Liver (tissue), 9 donors: ENCODE results near the gene FANCE. TPM values are rescaled to one million over a fixed set of nuclear protein-coding genes. Genes with fewer than 3 reads are reported as not detected.

ENCODE experiments used
- DNase-seq: peaks from one replicate; pipeline ENCODE4 v3.0.0-alpha.2; 2017; ENCODE audit warnings: low spot score
- H3K27ac ChIP-seq, 2 donors: one replicate each; pipeline ENCODE4 v1.7.0; 2013; ENCODE audit warnings: inconsistent platforms in 2 of 2, low read length in 2 of 2, control low read depth in 1 of 2, low read depth in 1 of 2, mild to moderate bottlenecking in 1 of 2
- H3K27me3 ChIP-seq, 4 donors: one replicate each; pipeline versions ENCODE4 v1.6.1 to v1.7.0; 2013; ENCODE audit warnings: low read length in 3 of 4, inconsistent platforms in 1 of 4, mild to moderate bottlenecking in 1 of 4, moderate library complexity in 1 of 4; ENCODE audit not compliant: control insufficient read depth in 4 of 4, insufficient read depth in 4 of 4
- H3K36me3 ChIP-seq, 4 donors: one replicate each; pipeline versions ENCODE4 v1.6.1 to v1.7.0; 2013; ENCODE audit warnings: low read length in 3 of 4, mild to moderate bottlenecking in 3 of 4, low read depth in 1 of 4, moderate library complexity in 1 of 4; ENCODE audit not compliant: control insufficient read depth in 4 of 4, insufficient read depth in 3 of 4
- H3K4me1 ChIP-seq, 4 donors: one replicate each; pipeline versions ENCODE4 v1.6.1 to v1.7.0; 2013; ENCODE audit warnings: low read length in 3 of 4, mild to moderate bottlenecking in 3 of 4, moderate library complexity in 1 of 4; ENCODE audit not compliant: control insufficient read depth in 4 of 4, insufficient read depth in 4 of 4
- H3K4me3 ChIP-seq, 3 donors: one replicate each; pipeline versions ENCODE4 v1.6.1 to v1.7.0; 2013; ENCODE audit warnings: low read length in 3 of 3, control low read depth in 1 of 3, low read depth in 1 of 3, mild to moderate bottlenecking in 1 of 3
- H3K9ac ChIP-seq, 2 donors: one replicate each; pipeline ENCODE4 v1.7.0; 2013; ENCODE audit warnings: low read length in 2 of 2, mild to moderate bottlenecking in 2 of 2, moderate library complexity in 2 of 2, control low read depth in 1 of 2, low read depth in 1 of 2
- H3K9me3 ChIP-seq, 4 donors: one replicate each; pipeline versions ENCODE4 v1.6.1 to v1.7.0; 2013; ENCODE audit warnings: low read length in 3 of 4; ENCODE audit not compliant: control insufficient read depth in 4 of 4
- CTCF ChIP-seq: fragments of 150-350 bp; IDR thresholded peaks from 2 replicates; pipeline ENCODE4 v1.5.1; 2017; ENCODE audit warnings: improper control_type of control experiment, low read depth, low read length; ENCODE audit not compliant: missing input control
- EGR1 ChIP-seq, 2 donors: IDR thresholded peaks; 2 replicates each; pipeline ENCODE4 v1.6.1; 2016 to 2018; ENCODE audit warnings: antibody characterized with exemption in 2 of 2, low read depth in 2 of 2
- FOXA1 ChIP-seq: IDR thresholded peaks from 2 replicates; pipeline ENCODE4 v1.6.1; 2016; ENCODE audit warnings: antibody characterized with exemption
- FOXA2 ChIP-seq: IDR thresholded peaks from 2 replicates; pipeline ENCODE4 v1.6.1; 2016; ENCODE audit warnings: antibody characterized with exemption
- GABPA ChIP-seq, 2 donors: IDR thresholded peaks in 1 of 2; conservative IDR thresholded peaks in 1 of 2; 2 replicates each; pipeline ENCODE4 v1.6.1; 2016; ENCODE audit warnings: antibody characterized with exemption in 2 of 2, mild to moderate bottlenecking in 1 of 2, moderate library complexity in 1 of 2
- HNF4A ChIP-seq, 2 donors: conservative IDR thresholded peaks; 2 replicates each; pipeline ENCODE4 v1.6.1; 2016; ENCODE audit warnings: antibody characterized with exemption in 2 of 2, mild to moderate bottlenecking in 2 of 2
- HNF4G ChIP-seq: IDR thresholded peaks from 2 replicates; pipeline ENCODE4 v1.6.1; 2016; ENCODE audit warnings: antibody characterized with exemption
- JUND ChIP-seq, 2 donors: IDR thresholded peaks; 2 replicates each; pipeline ENCODE4 v1.6.1; 2016; ENCODE audit warnings: antibody characterized with exemption in 2 of 2
- MAX ChIP-seq: IDR thresholded peaks from 2 replicates; pipeline ENCODE4 v1.6.1; 2016; ENCODE audit warnings: antibody characterized with exemption
- NR2F2 ChIP-seq: IDR thresholded peaks from 2 replicates; pipeline ENCODE4 v1.6.1; 2016; ENCODE audit warnings: antibody characterized with exemption
- RXRA ChIP-seq, 2 donors: IDR thresholded peaks; 2 replicates each; pipeline ENCODE4 v1.6.1; 2017 to 2018; ENCODE audit warnings: antibody characterized with exemption in 2 of 2, mild to moderate bottlenecking in 1 of 2
- SP1 ChIP-seq: IDR thresholded peaks from 2 replicates; pipeline ENCODE4 v1.6.1; 2018; ENCODE audit warnings: antibody characterized with exemption, mild to moderate bottlenecking
- YY1 ChIP-seq: IDR thresholded peaks from 2 replicates; pipeline ENCODE4 v1.6.1; 2016; ENCODE audit warnings: antibody characterized with exemption, mild to moderate bottlenecking
- WGBS: extraction: QIAGEN DNeasy Blood & Tissue Kit; methylation state at CpG from one replicate; pipeline ENCODE4 v1.1.7; 2013; 5-methylcytosine and 5-hydroxymethylcytosine counted together
- polyA plus RNA-seq, 2 donors: library from polyadenylated mRNA; stranded (reverse) in 1 of 2; unstranded in 1 of 2; fragments of 200-250 nt in 1 of 2; fragments of >200 nt in 1 of 2; fragmentation: Nextera tagmentation in 1 of 2; extraction: Ambion mirVana in 1 of 2; gene quantifications; one replicate each; pipeline versions ENCODE4 v1.2.1 to v1.2.3, GENCODE V29; 2013 to 2015
- total RNA-seq, 2 donors: library from RNA; depleted of rRNA; stranded (reverse); fragments of >200 nt; gene quantifications; one replicate each; pipeline ENCODE4 v1.2.3, GENCODE V29; 2014
- TF ChIP-seq, protein P1 (sequence below): IDR thresholded peaks from 2 replicates; pipeline ENCODE4 v1.6.1; 2016; ENCODE audit warnings: antibody characterized with exemption
- TF ChIP-seq, protein P2 (sequence below): IDR thresholded peaks from 2 replicates; pipeline ENCODE4 v1.6.1; 2016; ENCODE audit warnings: antibody characterized with exemption
- donor health status: healthy.
- donor health status: healthy.
- donor health status: healthy.
- donor health status: healthy.
- donor health status: healthy.

The FANCE gene
- total and polyA plus RNA-seq, 4 donors: 0.11 to 4.2 (median 0.79) TPM

GRCh38 chr6:35468980-35469750 is 17.0 kb downstream of the FANCE start:
- H3K4me3 ChIP-seq: peak overlapping the region; percentile 82 to 91 (median 86)
- no peaks in the 10 kb centered on the region for H3K27me3 ChIP-seq
- H3K36me3 ChIP-seq: peaks cover 2 to 29% (median 21%) of the 10 kb centered on the region in 4 donors
- 22% methylated on average over 37 of the region's 37 CpGs for WGBS
- TF ChIP-seq RXRA (IDR thresholded peaks at IDR 0.05): no peak
- TF ChIP-seq, protein P1, sequence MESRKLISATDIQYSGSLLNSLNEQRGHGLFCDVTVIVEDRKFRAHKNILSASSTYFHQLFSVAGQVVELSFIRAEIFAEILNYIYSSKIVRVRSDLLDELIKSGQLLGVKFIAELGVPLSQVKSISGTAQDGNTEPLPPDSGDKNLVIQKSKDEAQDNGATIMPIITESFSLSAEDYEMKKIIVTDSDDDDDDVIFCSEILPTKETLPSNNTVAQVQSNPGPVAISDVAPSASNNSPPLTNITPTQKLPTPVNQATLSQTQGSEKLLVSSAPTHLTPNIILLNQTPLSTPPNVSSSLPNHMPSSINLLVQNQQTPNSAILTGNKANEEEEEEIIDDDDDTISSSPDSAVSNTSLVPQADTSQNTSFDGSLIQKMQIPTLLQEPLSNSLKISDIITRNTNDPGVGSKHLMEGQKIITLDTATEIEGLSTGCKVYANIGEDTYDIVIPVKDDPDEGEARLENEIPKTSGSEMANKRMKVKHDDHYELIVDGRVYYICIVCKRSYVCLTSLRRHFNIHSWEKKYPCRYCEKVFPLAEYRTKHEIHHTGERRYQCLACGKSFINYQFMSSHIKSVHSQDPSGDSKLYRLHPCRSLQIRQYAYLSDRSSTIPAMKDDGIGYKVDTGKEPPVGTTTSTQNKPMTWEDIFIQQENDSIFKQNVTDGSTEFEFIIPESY: no peak
- no peak for TF ChIP-seq NR2F2
- TF ChIP-seq HNF4G: no peak
- TF ChIP-seq GABPA (IDR thresholded peaks at IDR 0.05 in 1 of 2, conservative IDR thresholded peaks at IDR 0.05 in 1 of 2): no peak
- no peak for TF ChIP-seq YY1
- no peak for TF ChIP-seq CTCF
- no peak for TF ChIP-seq MAX
- TF ChIP-seq FOXA1: no peak
- TF ChIP-seq, protein P2, sequence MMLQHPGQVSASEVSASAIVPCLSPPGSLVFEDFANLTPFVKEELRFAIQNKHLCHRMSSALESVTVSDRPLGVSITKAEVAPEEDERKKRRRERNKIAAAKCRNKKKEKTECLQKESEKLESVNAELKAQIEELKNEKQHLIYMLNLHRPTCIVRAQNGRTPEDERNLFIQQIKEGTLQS: no peak
- no peak for DNase-seq
- no peaks in the 10 kb centered on the region for H3K9me3 ChIP-seq
- H3K27ac ChIP-seq: peak overlapping the region; percentile 76 to 86
- peaks cover 0 to 24% (median 16%) of the 10 kb centered on the region in 4 donors for H3K4me1 ChIP-seq
- peak overlapping the region; percentile 53 to 79 for H3K9ac ChIP-seq

GRCh38 chr6:35469751-35470662 is 17.9 kb downstream of the FANCE start:
- Histone ChIP-seq H3K36me3 (peaks cover 2 to 32% (median 23%) of the 10 kb centered on the region in 4 donors), H3K9ac (peak overlapping the region in 1 of 2 donors; percentile 79), H3K4me1 (peaks cover 0 to 24% (median 16%) of the 10 kb centered on the region in 4 donors), H3K27me3 (no peaks in the 10 kb centered on the region), H3K27ac (peak overlapping the region in 1 of 2 donors; percentile 14), H3K9me3 (no peaks in the 10 kb centered on the region), H3K4me3 (peak overlapping the region; percentile 82 to 91 (median 86))
- WGBS: 69% methylated on average over 18 of the region's 18 CpGs
- no peak for DNase-seq
- TF ChIP-seq MAX (no peak), FOXA2 (no peak), NR2F2 (no peak), SP1 (no peak), EGR1 (IDR thresholded peaks at IDR 0.05; ENCODE audit: low read depth in 2 of 2) (no peak), HNF4A (conservative IDR thresholded peaks at IDR 0.05) (no peak), JUND (IDR thresholded peaks at IDR 0.05) (no peak), CTCF (no peak), YY1 (no peak)
- TF ChIP-seq, protein P1: no peak
